ENCODE measurements around the gene EPB41L1.

The EPB41L1 gene

DNA sequence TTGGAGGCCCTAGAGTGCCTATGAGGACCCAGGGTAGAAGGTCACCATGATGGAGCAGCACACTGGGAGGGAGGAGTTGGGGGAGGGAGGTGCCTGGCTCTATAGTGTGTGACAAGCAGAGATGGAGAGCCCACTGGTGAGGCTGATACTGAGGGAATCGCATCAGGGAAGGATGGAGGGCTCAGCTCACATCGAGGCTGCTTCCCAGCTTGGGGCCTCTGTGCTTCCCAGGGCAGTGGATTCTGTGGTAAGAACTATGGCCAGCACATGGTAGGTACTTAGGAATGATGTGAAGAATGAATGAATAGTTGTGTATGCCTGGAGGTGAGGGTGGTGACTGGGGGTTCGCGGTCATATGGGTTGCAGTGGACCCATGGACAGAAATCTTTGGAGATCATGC, 1.3 kb upstream of the EPB41L1 start:
- in situ Hi-C loops (cut with HindIII; ENCODE audit: low sequenced_read_pairs) = no loop called here

DNA sequence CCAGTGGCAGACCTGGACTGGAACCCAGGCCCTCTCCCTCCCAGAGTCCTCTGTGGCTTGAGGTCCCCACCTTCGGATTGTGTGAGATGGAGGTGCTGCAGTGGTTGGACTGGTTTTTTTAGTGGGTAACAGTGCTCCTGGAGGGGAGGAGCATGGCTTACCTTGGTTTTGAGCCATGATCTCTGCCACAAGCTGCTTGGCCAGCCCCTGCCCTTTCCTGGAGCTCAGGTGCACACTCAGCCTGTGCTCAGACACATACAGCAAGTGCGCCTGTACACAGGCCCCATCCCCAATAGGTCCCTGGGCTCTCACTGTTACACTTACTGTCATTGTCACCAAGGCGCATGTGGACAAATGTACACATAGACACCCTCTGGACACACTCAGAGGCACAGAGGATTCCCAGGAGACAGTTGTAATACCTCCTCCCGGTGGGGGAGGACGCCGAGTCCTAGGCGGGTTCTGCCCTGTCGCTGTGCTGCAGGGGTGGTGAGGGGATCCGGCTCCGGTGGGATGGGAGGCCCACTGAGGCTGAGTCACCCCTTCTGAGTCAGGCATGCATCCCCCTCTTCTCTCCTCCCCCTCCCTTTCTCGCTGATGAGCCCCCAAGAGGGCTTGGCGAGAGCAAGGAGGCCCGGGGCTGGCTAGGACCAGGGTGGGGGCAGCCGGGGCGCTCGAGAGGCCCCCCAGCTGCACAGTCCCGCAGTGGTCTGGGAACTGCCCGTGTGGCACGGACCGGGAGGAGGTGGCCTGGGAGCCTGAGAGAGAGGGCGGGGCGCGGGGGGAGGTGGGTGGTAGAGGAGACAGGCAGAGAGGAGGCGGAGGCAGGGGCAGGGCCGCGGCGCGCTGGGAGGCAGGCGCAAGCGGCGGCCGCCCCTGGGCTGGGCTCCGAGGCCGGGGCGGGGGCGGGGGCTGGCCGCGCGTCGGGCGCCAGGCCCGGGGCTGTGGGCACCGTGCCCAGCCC, 522 bp upstream of the EPB41L1 start:
- in situ Hi-C loops (cut with HindIII; ENCODE audit: low sequenced_read_pairs) = no loop called here

DNA sequence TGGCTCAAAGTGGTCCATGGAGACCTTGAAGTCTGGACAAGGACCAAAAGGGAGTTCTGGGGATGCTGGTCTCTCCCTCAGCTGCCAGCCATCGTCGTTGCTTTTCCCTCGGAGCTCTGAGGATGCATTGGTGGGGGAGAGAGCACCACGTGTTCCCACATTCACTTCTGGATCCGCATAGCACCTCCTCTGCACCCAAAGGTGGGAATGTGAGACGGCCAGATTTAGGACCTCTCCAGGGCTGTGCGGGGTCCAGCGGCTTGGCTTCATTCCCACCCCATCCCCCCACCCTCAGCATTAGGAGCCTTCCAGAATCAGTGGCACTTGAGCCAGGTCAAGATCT, 1.1 kb downstream of the EPB41L1 start:
- in situ Hi-C loops (cut with HindIII; ENCODE audit: low sequenced_read_pairs) = no loop called here

DNA sequence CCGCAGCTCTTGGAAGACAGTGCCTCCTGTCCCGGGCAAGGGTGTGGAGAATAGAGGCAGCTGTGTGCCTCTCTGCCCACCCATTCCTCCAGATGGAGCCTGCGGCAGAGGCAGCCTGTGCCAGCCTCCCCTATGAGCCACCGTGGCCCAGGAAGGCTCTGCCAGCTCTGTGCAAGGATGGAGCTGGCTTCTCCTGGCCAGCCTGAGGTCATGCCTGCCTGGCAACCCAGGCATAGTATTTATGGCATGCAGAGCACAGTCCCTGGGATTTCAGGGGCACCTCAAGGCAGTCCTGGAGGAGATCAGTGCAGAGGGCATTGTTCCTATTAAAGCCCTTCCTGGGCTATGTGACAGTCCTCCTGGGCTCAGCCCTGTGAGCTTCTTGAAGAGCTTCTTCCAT, 1.5 kb downstream of the EPB41L1 start:
- in situ Hi-C loops (cut with HindIII; ENCODE audit: low sequenced_read_pairs) = no loop called here

DNA sequence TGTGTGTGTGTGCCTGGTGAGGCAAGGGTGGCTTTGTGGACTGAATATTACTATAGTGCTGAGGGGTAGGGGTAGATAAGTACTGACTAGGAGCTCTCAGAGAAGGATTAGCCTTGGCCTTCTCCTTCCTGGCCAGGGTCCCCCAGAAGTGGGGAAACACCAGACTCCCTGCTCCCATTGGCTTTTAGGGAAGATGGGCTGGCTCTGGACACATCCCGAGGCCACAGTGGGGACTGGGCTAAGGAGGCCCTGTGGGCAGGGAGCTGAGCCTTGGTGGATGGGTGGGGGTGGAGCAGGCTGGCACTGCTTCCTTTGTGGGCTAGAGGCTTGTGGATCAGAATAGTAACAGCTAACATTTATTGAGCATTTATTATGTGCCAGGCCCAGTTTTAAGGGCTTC, 3.1 kb downstream of the EPB41L1 start:
- in situ Hi-C loops (cut with HindIII; ENCODE audit: low sequenced_read_pairs) = no loop called here

DNA sequence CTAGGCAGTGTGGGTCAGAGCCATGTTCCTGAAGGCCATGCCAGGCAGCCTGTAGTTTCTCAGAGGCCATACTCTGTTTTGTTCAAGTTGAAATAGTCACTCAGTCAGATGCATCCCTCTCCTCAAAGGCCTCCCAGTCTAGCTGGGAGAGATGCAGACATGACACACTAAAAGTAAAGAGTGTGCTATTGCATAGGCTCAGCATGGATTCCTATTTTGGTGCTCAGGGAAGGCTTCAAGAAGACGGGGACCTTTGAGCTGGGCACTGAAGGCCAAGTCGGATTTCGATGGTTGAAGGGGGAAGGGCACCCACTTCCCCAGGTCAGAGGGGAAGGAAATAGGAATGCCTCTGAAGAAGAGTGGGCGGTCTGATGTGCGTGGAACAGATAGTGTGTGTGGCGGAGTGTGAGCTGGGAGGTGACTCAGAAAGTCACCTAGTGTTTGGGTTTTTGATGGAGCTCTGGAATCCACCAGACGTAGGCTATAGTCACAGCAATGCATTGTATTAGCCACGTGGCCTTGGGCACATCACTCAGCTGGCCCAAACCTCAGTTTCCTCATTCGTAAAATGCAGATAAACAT, 3.7 kb downstream of the EPB41L1 start:
- in situ Hi-C loops (cut with HindIII; ENCODE audit: low sequenced_read_pairs) = no loop called here

DNA sequence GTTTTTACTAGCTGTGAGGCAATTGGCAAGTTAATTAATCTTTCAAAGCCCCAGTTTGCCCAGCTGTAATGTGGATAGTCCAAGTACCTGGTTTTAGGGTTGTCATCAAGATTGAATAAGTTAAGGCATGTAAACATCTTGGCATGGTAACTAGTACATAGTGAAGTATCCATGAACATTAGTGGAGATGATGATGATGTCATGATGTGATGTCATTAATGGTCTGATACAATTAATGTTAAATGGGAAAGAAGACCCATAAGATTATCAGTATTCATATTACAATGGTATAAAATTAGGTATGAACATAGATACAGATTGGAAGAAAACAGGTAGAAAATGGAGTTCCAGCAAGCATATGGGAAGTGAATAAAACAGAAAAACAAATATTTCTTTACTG, 5.3 kb downstream of the EPB41L1 start:
- in situ Hi-C loops (cut with HindIII; ENCODE audit: low sequenced_read_pairs) = no loop called here

DNA sequence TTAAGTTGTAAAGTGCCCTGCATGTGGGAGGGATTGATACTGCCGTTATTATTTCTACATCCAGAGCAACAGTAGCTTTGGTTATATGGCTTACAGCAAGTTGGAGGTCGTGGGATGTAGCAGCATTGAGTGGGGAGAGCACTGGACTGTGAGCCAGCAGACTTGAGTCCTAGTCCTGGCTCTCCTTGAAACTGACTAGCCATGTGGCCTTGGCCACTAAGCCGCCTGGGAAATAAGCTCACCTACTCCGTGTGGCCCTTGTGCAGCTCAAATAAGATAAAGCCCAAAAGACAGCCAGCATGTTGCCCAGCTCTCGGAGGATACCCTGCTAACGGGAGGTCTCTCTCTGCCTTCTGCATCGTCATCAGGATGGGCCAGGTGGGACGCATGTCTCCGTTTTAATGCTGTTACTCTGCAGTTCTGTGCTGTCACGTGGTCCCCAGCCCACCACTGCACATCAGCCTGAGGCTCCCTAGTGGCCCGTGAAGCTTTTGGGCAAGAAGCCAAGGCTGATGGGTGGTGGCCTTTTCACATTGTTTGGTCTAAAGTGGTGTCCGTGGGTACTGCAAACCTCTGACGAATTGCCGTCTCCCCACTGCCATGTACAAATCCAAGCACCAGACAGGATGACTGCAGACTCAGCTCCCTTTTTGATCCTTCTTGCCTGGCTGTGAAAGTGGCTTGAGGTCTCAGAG, 7.9 kb downstream of the EPB41L1 start:
- in situ Hi-C loops (cut with HindIII; ENCODE audit: low sequenced_read_pairs) = no loop called here

DNA sequence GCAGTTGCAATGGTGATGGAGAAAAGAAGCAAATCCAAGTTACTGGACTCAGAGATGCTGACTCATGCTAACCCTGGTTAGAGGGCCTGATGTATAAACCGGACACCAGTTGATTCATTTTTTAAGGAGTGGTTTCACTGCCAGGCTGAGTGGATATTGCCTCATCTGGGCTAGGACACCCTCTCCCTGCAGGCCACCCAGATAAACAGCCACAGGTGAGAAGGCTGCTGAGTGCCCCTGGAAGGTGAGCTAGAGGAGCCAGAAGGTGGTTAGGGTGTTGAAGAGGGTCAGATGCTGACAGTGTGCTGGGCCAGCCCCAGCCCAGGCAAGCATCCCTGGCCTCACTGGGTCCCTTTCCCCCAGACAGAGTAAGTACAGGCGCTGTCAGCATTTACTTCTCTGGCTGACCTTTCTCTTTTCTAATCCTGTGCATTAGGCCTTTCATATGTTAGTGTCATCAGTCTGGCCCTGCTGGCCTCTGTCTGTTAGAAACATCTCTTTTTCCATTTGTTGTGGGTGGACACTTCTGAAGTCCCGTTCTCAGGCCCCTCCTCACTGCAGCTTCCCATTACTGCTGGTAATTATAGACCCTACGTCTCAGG, 13.5 kb downstream of the EPB41L1 start:
- in situ Hi-C loops (cut with HindIII; ENCODE audit: low sequenced_read_pairs) = no loop called here

DNA sequence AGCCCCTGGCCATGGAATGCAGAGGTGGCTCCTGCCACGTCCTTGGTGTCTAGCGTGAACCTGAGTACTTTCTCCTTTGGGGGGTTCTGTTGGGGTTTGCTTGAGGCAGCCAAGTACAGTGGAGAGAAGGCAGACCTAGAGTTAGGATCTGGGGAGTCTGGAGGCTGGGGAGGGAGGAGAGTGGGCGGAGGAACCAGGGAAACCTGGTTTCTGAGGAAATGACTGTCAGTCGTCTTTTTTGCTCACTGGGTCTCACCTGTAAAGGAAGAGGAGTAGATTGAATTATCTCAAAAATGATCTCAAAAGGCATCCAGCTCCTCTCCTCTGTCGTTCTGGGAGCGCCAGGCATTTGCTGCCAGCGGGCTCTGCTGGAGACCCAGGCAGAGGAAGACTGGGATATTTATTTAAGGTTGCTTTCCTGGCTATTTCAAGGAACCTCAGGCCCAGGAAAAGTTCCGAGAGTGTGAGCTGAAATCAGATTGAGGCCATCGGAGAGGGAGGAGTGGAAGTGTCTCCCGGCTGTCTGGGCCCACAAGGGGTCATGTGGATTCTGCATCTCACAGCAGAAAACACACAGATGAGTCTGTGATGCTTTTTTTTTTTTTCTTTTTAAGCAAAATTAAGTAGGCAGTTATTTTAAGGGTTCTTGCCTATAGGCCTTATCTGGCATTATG, 16.1 kb downstream of the EPB41L1 start:
- in situ Hi-C loops (cut with HindIII; ENCODE audit: low sequenced_read_pairs) = no loop called here

DNA sequence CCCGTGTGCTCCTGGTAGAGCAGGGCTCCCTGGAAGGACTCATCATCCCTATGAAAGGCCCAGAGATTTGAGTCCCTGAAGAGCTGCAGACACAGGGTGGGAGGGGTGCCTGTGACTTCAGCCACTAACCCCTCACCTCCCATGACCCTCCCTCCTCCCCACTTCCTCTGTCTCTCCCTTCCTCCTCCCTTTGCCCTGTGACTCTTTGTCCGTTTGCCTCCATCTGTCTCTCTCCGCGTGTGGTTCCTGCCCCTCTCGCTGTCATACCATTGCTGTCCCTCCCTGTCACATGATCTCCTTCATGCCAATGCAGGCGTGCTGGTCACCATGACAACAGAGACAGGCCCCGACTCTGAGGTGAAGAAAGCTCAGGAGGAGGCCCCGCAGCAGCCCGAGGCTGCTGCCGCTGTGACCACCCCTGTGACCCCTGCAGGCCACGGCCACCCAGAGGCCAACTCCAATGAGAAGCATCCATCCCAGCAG, 19.0 kb downstream of the EPB41L1 start:
- in situ Hi-C loops (cut with HindIII; ENCODE audit: low sequenced_read_pairs) = no loop called here

DNA sequence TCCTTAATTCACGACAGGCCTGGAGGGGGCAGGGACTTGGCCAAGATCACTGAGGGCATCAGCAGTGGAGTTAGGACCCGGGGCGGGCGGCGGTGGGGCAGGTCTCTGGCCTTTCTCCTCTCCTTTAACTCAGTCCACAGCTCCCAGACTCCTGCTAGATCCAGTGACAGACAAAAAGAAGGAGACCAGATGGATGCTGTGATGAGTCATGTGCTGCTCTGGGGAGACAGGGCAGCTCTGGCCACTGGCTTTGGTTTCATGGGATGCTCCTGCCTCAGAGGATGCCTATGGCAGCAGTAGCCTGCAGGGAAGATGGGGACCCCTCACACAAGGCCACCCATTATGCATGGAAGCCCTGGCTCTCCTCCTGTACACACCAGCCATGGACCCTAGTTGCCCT, 20.5 kb downstream of the EPB41L1 start:
- in situ Hi-C loops (cut with HindIII; ENCODE audit: low sequenced_read_pairs) = no loop called here

DNA sequence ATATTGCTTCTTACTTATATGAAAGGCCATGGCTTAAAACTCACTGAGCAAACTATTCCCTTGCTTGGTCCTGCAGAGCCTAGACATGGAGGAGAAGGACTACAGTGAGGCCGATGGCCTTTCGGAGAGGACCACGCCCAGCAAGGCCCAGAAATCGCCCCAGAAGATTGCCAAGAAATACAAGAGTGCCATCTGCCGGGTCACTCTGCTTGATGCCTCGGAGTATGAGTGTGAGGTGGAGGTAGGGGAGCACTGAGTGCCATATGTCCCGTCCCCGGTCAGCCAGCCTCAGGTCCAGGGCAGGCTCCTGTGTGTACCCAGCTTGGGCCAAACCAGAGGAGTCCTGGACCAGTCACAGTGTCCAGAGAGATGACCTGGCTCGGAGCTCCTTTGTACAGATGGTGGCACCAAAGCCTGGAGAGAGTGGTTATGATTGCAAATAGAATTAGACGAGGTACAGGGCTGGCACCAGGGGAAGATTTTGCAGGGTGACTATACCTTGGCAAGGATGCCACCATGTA, 21.0 kb downstream of the EPB41L1 start:
- in situ Hi-C loops (cut with HindIII; ENCODE audit: low sequenced_read_pairs) = no loop called here

DNA sequence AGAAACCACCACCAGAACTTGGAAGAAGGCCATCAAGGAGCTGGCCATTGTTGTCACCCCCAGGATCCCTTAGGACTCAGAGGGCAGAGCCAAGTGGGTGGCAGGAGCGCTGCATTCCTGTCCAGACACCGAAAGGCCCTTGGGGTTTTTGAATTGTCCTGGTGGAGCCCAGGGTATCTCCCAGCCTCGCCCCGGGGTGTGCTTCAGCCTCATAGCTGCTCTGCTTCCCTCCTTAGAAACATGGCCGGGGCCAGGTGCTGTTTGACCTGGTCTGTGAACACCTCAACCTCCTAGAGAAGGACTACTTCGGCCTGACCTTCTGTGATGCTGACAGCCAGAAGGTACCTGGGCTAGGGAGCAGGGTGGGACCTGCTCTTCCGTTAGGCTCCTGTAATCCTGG, 23.2 kb downstream of the EPB41L1 start:
- in situ Hi-C loops (cut with HindIII; ENCODE audit: low sequenced_read_pairs) = no loop called here

DNA sequence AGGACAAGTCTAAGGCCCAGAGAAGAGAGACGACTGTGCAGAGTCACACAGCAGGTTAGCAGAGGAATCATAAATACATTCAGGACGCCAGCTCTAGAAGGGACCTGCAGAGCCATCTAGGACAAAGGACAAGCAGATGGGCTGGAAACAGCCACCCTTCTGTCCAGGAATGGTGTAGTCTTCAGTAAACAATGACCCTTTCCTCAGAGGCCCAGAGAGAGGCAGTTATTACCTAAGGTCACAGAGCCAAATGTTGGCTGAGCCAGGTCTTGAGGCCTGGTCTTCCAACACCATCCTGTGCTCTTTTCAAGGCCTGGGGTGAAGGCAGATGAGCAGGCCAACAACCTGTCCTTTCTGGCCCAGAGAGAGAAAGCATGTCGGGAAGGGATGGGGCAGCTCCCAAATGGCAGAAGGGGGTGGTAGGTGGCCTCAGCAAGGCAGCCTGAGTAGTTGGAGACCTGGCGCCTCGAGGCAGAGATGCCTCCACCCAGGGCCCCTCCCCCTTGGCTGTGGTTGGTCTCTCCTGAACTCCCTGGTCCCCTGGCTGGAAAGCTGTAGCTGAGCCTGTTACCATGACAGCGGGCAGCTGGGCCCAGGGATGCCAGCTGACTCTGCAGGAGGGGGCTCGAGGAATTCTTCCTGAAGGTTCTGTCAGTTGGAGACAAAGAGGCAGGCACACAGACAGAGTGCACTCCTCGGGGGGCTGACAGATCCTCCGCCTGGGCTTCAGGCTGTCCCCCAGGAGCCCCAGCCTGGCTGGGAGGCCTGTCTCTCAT, 24.8 kb downstream of the EPB41L1 start:
- in situ Hi-C loops (cut with HindIII; ENCODE audit: low sequenced_read_pairs) = no loop called here

DNA sequence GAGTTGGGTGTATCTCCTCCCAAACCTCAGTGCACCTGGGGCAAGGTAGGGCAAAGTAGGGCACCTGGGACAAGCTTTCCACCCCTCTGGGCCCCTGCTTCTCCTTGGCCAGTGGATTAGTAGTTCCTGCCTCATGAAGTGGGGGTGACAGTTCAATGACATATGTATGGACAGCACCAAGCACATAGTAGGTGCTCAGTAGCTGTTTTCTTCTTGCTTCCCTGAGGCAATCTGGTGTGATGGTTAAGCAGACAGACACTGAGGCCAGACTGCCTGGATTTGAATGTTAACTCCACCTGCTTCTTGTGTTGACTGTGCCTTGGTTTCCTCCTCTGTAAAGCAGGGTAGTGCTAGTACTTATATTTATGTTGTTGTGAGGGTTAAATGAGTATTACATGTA, 25.8 kb downstream of the EPB41L1 start:
- in situ Hi-C loops (cut with HindIII; ENCODE audit: low sequenced_read_pairs) = no loop called here

DNA sequence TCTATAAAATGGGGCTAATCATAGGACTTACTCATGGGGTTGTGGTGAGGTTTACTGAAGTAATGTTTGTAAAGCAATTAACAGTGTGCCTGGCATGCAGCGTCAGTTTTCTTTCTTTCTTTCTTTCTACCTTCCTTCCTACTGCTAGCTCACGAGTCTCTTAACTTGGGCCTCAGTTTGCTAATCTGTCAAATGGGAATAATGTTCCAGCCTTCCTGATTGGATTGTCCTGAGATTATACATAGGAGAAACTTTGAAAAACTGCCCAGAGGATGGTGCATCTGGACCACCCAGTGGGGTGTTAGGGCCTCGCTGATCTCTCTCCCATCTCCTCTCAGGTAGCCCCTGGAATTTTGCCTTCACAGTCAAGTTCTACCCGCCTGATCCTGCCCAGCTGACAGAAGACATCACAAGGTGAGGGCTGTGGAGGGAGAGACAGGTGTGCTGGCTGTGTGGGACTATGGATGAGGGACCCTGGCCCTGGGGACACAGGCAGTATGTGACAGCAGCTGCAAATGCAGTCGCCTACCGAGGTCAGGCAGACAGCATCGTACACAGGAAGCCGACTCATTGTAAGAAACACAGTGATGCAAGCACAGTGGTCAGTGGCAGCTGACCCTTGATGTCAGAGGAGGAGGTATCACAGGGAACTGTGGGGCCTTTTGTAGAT, 27.5 kb downstream of the EPB41L1 start:
- in situ Hi-C loops (cut with HindIII; ENCODE audit: low sequenced_read_pairs) = no loop called here

DNA sequence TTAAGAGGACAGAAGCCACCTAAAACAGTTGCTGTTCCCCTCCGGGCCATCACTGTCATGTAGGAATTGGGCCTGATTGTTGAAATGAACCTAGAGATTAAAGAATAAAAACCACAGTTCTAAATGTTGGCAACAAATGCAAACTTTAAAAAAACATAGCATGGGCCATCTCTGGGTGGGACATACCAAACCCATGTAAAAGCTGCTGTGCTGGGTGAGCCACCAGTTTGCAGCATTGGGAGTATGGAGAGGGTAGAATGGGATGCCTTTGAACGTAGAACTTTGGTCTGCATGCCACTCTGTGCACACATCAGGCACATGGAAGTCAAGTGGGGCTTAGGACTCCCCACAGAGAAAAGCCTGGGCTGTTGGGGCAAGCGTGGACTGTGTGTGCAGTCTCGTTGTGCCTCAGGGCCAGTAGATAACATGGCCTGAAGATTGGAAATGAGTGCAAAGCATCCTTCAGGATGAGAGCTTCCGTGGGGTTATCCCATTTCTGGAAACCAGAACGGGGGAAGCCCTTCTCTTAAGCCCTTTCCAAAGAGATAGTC, 28.1 kb downstream of the EPB41L1 start:
- in situ Hi-C loops (cut with HindIII; ENCODE audit: low sequenced_read_pairs) = no loop called here
